Kidney (tissue), 14 donors: ENCODE measurements around the gene SCAF8. TPM values are rescaled to one million over a fixed set of nuclear protein-coding genes. Genes with fewer than 3 reads are reported as not detected.

Experiments
- DNase-seq, 5 donors: peaks; one replicate each; pipeline ENCODE4 v3.0.0-alpha.2; 2013 to 2020
- FAIRE-seq: peaks from 2 replicates; lab custom pipeline; 2012; peaks lifted over from hg19 to GRCh38; lab: Jason Lieb, UNC
- H3K27ac ChIP-seq, 2 donors: one replicate each; pipeline ENCODE4 v1.7.0; 2013; ENCODE audit warnings: low read depth in 2 of 2, low read length in 2 of 2, inconsistent platforms in 1 of 2
- H3K27me3 ChIP-seq: one replicate; pipeline ENCODE4 v1.7.1; 2013; ENCODE audit warnings: low read length, inconsistent platforms; ENCODE audit not compliant: control insufficient read depth, insufficient read depth
- H3K36me3 ChIP-seq, 3 donors: one replicate each; pipeline versions ENCODE4 v1.7.0 to v1.7.1; 2013; ENCODE audit warnings: low read length in 3 of 3, control low read depth in 1 of 3, inconsistent platforms in 1 of 3; ENCODE audit not compliant: insufficient read depth in 3 of 3, control insufficient read depth in 2 of 3
- H3K4me1 ChIP-seq, 3 donors: one replicate each; pipeline versions ENCODE4 v1.7.0 to v1.7.1; 2013; ENCODE audit warnings: low read length in 3 of 3, inconsistent platforms in 1 of 3, low read depth in 1 of 3; ENCODE audit not compliant: control insufficient read depth in 2 of 3, insufficient read depth in 2 of 3
- H3K4me3 ChIP-seq, 3 donors: one replicate each; pipeline versions ENCODE4 v1.7.0 to v1.8.1; 2013; ENCODE audit warnings: low read length in 3 of 3, control low read depth in 1 of 3, inconsistent platforms in 1 of 3
- H3K9ac ChIP-seq, 3 donors: one replicate each; pipeline versions ENCODE4 v1.7.0 to v1.7.1; 2013; ENCODE audit warnings: low read length in 3 of 3, control low read depth in 1 of 3, inconsistent platforms in 1 of 3
- H3K9me3 ChIP-seq, 3 donors: one replicate each; pipeline versions ENCODE4 v1.7.0 to v1.7.1; 2013; ENCODE audit warnings: low read length in 3 of 3, control low read depth in 1 of 3, inconsistent platforms in 1 of 3; ENCODE audit not compliant: control insufficient read depth in 2 of 3, insufficient read depth in 1 of 3
- intact Hi-C: fragments of 100-400 bp; cut with DNase I; formaldehyde crosslinking; loops from one replicate; pipeline ENCODE4 v1.11.1; 2022
- polyA plus RNA-seq: library from polyadenylated mRNA; stranded (reverse); fragments of 350-450 nt; fragmentation: Illumina TruSeq; extraction: RNeasy Lipid Tissue Mini Kit (QIAGEN cat#74804); gene quantifications from one replicate; pipeline ENCODE4 v1.2.3, GENCODE V29; 2014; ENCODE audit warnings: low read depth, low replicate concordance; ENCODE audit not compliant: insufficient read depth
- total RNA-seq: library from RNA; stranded (reverse); fragmentation: NEBNext Ultra II Directional; extraction: Animal tissue kit (Norgen Biotek cat#: 25700); gene quantifications from one replicate; pipeline ENCODE4 v1.2.1, GENCODE V29; 2021
- TF ChIP-seq, protein P1 (sequence below): IDR thresholded peaks from 3 replicates; pipeline ENCODE4 v1.5.1; 2012; ENCODE audit warnings: mild to moderate bottlenecking, moderate library complexity, borderline replicate concordance; ENCODE audit not compliant: insufficient read depth; ENCODE audit errors: extremely low read depth
- donor health status: control.
- donor health status: control.
- donor health status: control.
- donor health status: control.
- donor health status: control.
- donor health status: DM: yes; HTN: yes; CAD: no.
- donor health status: Normal renal cell carcinoma (clear cell type).

The SCAF8 gene
- total and polyA plus RNA-seq, 2 donors from 2014 or later, result 8.3 to 52.2 TPM

GRCh38 chr6:154791556-154792317 is 58.5 kb downstream of the SCAF8 start:
- DNase-seq (peak in 2 of 5 donors; percentile 10 to 41), FAIRE-seq (no peak)
- no peak overlapping the region for H3K4me3 ChIP-seq
- TF ChIP-seq, protein P1, sequence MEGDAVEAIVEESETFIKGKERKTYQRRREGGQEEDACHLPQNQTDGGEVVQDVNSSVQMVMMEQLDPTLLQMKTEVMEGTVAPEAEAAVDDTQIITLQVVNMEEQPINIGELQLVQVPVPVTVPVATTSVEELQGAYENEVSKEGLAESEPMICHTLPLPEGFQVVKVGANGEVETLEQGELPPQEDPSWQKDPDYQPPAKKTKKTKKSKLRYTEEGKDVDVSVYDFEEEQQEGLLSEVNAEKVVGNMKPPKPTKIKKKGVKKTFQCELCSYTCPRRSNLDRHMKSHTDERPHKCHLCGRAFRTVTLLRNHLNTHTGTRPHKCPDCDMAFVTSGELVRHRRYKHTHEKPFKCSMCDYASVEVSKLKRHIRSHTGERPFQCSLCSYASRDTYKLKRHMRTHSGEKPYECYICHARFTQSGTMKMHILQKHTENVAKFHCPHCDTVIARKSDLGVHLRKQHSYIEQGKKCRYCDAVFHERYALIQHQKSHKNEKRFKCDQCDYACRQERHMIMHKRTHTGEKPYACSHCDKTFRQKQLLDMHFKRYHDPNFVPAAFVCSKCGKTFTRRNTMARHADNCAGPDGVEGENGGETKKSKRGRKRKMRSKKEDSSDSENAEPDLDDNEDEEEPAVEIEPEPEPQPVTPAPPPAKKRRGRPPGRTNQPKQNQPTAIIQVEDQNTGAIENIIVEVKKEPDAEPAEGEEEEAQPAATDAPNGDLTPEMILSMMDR, result no peak
- no peaks in the 10 kb centered on the region for H3K9me3 ChIP-seq
- no peaks in the 10 kb centered on the region for H3K4me1 ChIP-seq
- H3K36me3 ChIP-seq, result peaks cover 4 to 12% (median 11%) of the 10 kb centered on the region in 3 donors
- H3K27me3 ChIP-seq, result no peaks in the 10 kb centered on the region
- intact Hi-C loops, result no loop called here
- H3K9ac ChIP-seq, result no peak overlapping the region
- H3K27ac ChIP-seq, result no peak overlapping the region

DNA sequence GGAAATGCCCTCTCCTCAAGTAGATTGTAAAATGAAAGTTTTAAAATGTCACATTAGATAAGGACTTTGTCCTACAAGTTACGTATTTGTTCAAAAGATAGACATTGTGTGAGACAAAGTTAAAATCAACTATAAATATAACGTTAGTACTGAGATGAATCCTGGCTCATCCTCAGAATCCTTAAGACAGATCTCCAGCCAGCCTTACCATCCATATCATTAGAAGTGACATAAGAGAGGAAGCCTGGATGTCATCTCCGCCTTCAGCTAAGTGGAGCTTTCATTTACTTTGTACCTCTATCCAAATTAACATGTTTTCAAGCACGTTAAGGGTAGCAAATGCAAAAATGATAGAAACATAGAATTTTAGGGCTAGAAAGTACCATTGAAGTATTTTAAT is 59.1 kb downstream of the SCAF8 start:
- H3K27ac ChIP-seq, result no peak overlapping the region
- TF ChIP-seq, protein P1, result no peak
- DNase-seq, result no peak
- H3K9ac ChIP-seq, result no peak overlapping the region
- no peak for FAIRE-seq
- H3K4me1 ChIP-seq, result no peaks in the 10 kb centered on the region
- H3K9me3 ChIP-seq, result no peaks in the 10 kb centered on the region
- intact Hi-C loops, result no loop called here
- no peaks in the 10 kb centered on the region for H3K27me3 ChIP-seq
- H3K4me3 ChIP-seq, result no peak overlapping the region
- peaks cover 4 to 12% (median 11%) of the 10 kb centered on the region in 3 donors for H3K36me3 ChIP-seq

- Histone ChIP-seq H3K27me3 (no peaks in the 10 kb centered on the region), H3K9ac (no peak overlapping the region), H3K27ac (no peak overlapping the region), H3K36me3 (peaks cover 4 to 12% (median 11%) of the 10 kb centered on the region in 3 donors), H3K9me3 (no peaks in the 10 kb centered on the region), H3K4me1 (no peaks in the 10 kb centered on the region), H3K4me3 (no peak overlapping the region)
- intact Hi-C loops, result no loop called here
- no peak for FAIRE-seq
- TF ChIP-seq, protein P1, result no peak
- DNase-seq, result no peak
Observed at GRCh38 chr6:154792761-154793160, 59.5 kb downstream of the SCAF8 start.
